ENCODE measurements around the gene GPHN. TPM values are rescaled to one million over a fixed set of nuclear protein-coding genes. Genes with fewer than 3 reads are reported as not detected.

Gene GPHN
- total and polyA plus RNA-seq, 2 of the 8 experiments (the other 6 are each of a cell fraction or from before 2014, with no cell fraction given) = 6.0 to 16.0 TPM

DNA sequence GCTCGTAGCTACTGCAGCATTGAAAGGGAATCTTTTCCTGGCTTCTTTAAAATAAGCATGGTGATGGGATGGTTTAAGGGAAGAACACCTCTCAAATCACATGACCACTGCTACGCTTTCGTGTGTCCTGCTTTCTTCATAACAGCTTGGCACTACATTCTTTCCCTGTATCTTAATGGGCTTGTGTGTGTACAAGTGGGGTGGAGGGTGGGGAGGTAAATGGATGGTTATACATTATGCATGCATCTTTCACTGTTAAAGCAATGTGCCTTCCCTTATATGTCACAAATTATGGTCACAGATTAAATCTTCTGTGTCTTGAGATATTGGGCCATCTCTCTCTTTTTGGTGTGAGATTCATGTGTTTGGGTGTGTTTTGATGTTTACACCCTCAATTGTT is 511.8 kb downstream of the GPHN start:
- Histone ChIP-seq H2BK15ac (ENCODE audit: low read length) (no peak overlapping the region), H3K27ac (ENCODE audit: low read depth, low read length) (no peak overlapping the region; the same call in 1 of the 2 replicates), H3K23ac (ENCODE audit: insufficient read length) (no peak overlapping the region), H2AK5ac (ENCODE audit: low read depth, low read length) (no peak overlapping the region), H2BK20ac (ENCODE audit: low read length) (no peak overlapping the region), H3K23me2 (ENCODE audit: low read depth, low read length) (no peaks in the 10 kb centered on the region), H3K79me2 (ENCODE audit: control insufficient read depth in 1 of 2, insufficient read depth in 2 of 2, low read length in 2 of 2) (no peaks in the 10 kb centered on the region), H4K20me1 (replicated peaks in 1 of 2; ENCODE audit: control insufficient read depth in 1 of 2, insufficient read depth in 2 of 2, low read length in 2 of 2) (no peaks in the 10 kb centered on the region), H2AFZ (ENCODE audit: low read length) (no peak overlapping the region), H4K8ac (ENCODE audit: extremely low read depth, insufficient read depth, low read length) (no peak overlapping the region), H3K9me3 (ENCODE audit: insufficient read depth in 2 of 2, low read depth in 1 of 2, low read length in 1 of 2) (peaks cover 4 to 6% of the 10 kb centered on the region in 2 experiments; a peak in 3 of 4 replicates), H2BK5ac (ENCODE audit: low read depth, low read length) (no peak overlapping the region), H3K4me3 (ENCODE audit: extremely low read depth in 1 of 4, insufficient read depth in 2 of 4, low read depth in 3 of 4, low read length in 4 of 4) (no peak overlapping the region), H2BK12ac (ENCODE audit: low read depth, low read length) (no peak overlapping the region), H3K9ac (replicated peaks in 1 of 4; ENCODE audit: extremely low read depth in 1 of 4, low read depth in 3 of 4, low read length in 3 of 4) (no peak overlapping the region), H3K4me2 (ENCODE audit: insufficient read depth in 1 of 2, low read depth in 2 of 2, low read length in 2 of 2) (no peak overlapping the region), H4K5ac (ENCODE audit: insufficient read length, low read depth, low read length) (no peak overlapping the region), H3K4me1 (replicated peaks in 1 of 4; ENCODE audit: control insufficient read depth in 3 of 4, insufficient read depth in 4 of 4, low read length in 3 of 4) (no peaks in the 10 kb centered on the region), H3K56ac (replicated peaks; ENCODE audit: insufficient read length, low read depth, low read length) (no peak overlapping the region), H3K36me3 (ENCODE audit: control insufficient read depth in 2 of 4, insufficient read depth in 4 of 4, low read length in 3 of 4) (peaks cover 0 to 3% (median 0%) of the 10 kb centered on the region in 4 experiments; a peak in 3 of 8 replicates), H3K14ac (ENCODE audit: insufficient read length) (no peak overlapping the region), H3K79me1 (ENCODE audit: low read depth, low read length) (no peaks in the 10 kb centered on the region), H2BK120ac (replicated peaks; ENCODE audit: low read depth, low read length) (no peak overlapping the region), H3K27me3 (replicated peaks in 1 of 4; ENCODE audit: control insufficient read depth in 3 of 4, extremely low read depth in 1 of 4, insufficient read depth in 3 of 4, low read length in 3 of 4) (no peaks in the 10 kb centered on the region), H3K18ac (ENCODE audit: extremely low read depth, low read length) (no peak overlapping the region), H3K4ac (replicated peaks; ENCODE audit: insufficient read length, low read depth, low read length) (no peak overlapping the region), H4K91ac (replicated peaks; ENCODE audit: insufficient read length, low read length) (no peak overlapping the region)
- 80% methylated on average over 3 of the region's 3 CpGs; no CpG with 5 or more reads in 1 of the 2 experiments for WGBS, 2 experiments (ENCODE audit: extremely low coverage in 1 of 2, insufficient coverage in 1 of 2, insufficient read length in 1 of 2, insufficient replicate concordance in 2 of 2, low coverage in 1 of 2, low lambda C conversion rate in 2 of 2, missing lambda C conversion rate in 1 of 2)
- no peak for DNase-seq (ENCODE audit: low read depth in 1 of 2, low spot score in 2 of 2)
- no peak for FAIRE-seq
- POLR2A ChIA-PET (ENCODE audit: partially characterized antibody) = no interaction called here
- CTCF ChIA-PET (ENCODE audit: partially characterized antibody) = interaction anchor here (1.2 kb wide), 1 partner anchor 35 kb away, joined by 4 read pairs; no protein-coding TSS in a partner anchor
- TF ChIP-seq BCL11A (IDR thresholded peaks at IDR 0.05; ENCODE audit: low read depth in 2 of 2, low read length in 2 of 2) (no peak), SIRT6 (IDR thresholded peaks at IDR 0.05; ENCODE audit: low read length) (no peak), NRF1 (IDR thresholded peaks at IDR 0.05; ENCODE audit: low read depth, low read length) (no peak), POU5F1 (IDR thresholded peaks at IDR 0.05; ENCODE audit: low read depth, low read length) (no peak), SRF (IDR thresholded peaks at IDR 0.05; ENCODE audit: low read depth, low read length) (no peak)

Data from H1 (cell line).